ENCODE results near the gene HERC2.

The HERC2 gene

DNA sequence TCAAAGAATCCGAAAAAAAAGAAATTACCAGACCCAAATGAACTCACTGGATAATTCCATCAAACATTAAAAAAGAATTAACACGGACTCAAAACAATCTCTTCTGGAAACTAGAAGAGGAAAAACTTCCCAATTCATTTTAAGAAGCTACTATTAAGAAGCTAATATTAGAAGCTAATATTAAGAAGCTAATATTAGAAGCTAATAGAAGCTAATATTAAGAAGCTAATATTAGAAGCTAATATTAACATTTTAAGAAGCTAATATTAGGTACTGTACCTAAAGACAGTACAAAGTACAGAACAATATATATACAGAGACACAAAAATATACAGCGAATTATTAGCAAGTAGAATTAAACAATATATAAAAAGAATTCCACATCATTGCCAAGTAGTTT, 35.9 kb downstream of the HERC2 start:
- TF ChIP-seq CTCF (IDR thresholded peaks at IDR 0.05; ENCODE audit: low read depth, low read length), result no peak
- no peak overlapping the region for H3K4me3 ChIP-seq (ENCODE audit: low read depth, low read length)

GRCh38 chr15:28281876-28282275, 40.1 kb downstream of the HERC2 start:
- H3K4me3 ChIP-seq (ENCODE audit: low read depth, low read length), result no peak overlapping the region
- no peak for TF ChIP-seq CTCF (IDR thresholded peaks at IDR 0.05; ENCODE audit: low read depth, low read length)

GRCh38 chr15:28274635-28275034, 47.3 kb downstream of the HERC2 start:
- H3K4me3 ChIP-seq (ENCODE audit: low read depth, low read length), result no peak overlapping the region
- TF ChIP-seq CTCF (IDR thresholded peaks at IDR 0.05; ENCODE audit: low read depth, low read length), result no peak

DNA sequence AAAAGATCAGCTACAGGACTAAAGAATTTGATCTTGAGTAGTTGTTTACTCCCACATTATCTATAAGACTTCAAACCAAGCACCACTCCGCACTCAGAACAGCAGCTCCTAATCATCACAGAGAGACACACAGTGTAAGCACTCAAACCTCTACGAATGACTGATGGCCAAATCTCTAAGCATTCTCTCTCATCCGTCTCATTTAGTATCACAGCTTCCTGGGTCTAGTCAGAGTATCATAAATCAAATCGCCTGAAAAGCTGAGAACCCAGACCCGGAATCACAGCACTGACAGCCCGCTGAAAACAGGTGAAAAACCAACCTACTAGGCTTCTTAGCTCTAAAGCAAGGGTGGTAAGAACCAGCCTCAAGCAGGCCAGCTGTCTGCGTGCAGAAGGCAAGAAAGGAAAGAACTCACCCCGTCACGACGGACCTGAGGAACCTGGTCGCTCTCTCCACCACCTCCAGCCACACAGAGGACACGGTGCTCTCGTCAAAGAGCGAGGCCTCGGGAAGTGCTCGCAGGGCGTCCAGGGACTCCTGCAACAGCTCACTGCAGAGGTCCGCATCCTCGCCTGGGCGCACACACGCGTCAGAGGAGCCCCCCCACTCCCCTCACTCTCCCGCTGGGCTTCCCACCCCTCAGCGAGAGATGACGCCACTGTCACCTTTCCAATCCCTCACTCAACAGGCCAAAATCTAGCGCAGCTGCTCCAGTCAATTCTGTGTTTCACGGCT, 47.9 kb downstream of the HERC2 start:
- no peak for TF ChIP-seq CTCF (IDR thresholded peaks at IDR 0.05; ENCODE audit: low read depth, low read length)
- no peak overlapping the region for H3K4me3 ChIP-seq (ENCODE audit: low read depth, low read length)

DNA sequence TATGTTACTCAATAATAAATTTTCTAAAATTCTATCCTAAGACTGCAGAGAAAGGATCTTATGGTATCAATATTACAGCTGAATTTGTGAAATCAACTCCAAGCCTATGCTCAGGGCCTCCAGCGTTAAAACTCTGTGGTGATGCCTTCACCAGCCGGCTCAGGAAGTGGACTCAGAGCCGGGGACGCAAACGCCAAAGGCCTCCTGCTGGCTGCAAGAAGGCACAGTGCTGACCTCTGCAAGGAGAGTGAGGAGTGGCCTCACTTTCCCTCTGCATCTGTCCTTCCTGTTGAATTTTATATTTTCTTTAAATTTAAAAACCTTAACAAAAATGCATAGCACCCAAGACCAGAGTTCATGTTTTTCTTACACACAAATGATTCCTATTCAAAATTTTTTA, 48.5 kb downstream of the HERC2 start:
- no peak for TF ChIP-seq CTCF (IDR thresholded peaks at IDR 0.05; ENCODE audit: low read depth, low read length)
- no peak overlapping the region for H3K4me3 ChIP-seq (ENCODE audit: low read depth, low read length)

- H3K4me3 ChIP-seq (ENCODE audit: low read depth, low read length), result no peak overlapping the region
- TF ChIP-seq CTCF (IDR thresholded peaks at IDR 0.05; ENCODE audit: low read depth, low read length), result no peak
Measured at GRCh38 chr15:28272587-28272986, 49.4 kb downstream of the HERC2 start.

DNA sequence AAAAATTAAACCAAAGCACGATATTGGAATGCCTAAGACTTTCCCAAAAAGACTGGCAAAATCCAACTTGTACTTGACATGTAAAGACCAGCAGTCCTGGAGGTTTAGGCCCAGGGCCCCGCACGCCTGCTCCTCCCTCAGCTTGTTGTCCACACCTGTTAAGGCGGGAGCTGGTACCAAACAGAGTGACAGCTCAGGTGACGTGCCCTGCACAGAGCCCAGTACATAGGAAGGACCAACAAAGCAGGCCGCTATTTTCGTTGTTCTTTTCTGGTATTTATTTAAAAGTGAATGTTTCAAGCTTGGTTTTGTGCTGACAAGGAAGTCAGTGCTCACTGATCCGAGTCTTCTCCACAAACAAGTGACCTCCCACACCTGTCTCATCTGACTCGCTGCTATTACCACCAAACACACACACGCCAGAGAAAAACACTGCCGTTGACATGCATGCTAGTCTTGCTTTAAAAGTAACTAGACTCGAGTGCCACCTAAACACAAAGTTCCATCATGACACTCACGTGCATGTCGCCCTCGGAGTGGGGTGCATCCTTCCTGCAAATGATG, 50.2 kb downstream of the HERC2 start:
- H3K4me3 ChIP-seq (ENCODE audit: low read depth, low read length), result no peak overlapping the region
- TF ChIP-seq CTCF (IDR thresholded peaks at IDR 0.05; ENCODE audit: low read depth, low read length), result no peak

Measured in WI38 (cell line).